ENCODE measurements around the gene NPS.

NPS gene

GRCh38 chr10:127549009-127549408 is at the start of gene NPS:
NPS (plus strand) TSS chr10:127549309; CDS start chr10:127549369, 60 bp downstream.
- no peak for DNase-seq

DNA sequence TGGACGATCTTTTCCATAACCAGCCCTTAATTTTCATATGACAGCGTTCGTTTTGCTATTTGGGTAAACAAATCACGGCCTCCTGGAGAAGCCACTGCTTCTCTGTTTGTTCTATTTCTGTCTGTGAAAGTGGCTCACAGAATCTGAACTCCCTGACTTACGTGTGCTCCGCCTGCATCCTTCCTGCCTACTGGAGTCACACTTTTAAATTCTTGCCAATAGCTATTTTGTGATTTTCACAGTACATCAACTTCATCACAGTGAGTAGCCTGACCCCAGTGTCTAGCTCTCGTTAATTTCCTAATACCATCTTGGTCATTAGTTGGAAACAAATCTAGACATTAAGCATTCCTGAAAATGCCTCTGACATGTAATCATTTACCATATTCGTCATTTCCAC is 49.0 kb upstream of the NPS start:
- DNase-seq = no peak

- no peak for DNase-seq
These were observed 43.0 kb upstream of the NPS start for GRCh38 chr10:127506094-127506493.

GRCh38 chr10:127522298-127522697 is 26.8 kb upstream of the NPS start:
- DNase-seq = no peak

- no peak for DNase-seq
These were observed 25.6 kb upstream of the NPS start for GRCh38 chr10:127523476-127523875.

GRCh38 chr10:127524229-127524628 is 24.9 kb upstream of the NPS start:
- DNase-seq = no peak

DNA sequence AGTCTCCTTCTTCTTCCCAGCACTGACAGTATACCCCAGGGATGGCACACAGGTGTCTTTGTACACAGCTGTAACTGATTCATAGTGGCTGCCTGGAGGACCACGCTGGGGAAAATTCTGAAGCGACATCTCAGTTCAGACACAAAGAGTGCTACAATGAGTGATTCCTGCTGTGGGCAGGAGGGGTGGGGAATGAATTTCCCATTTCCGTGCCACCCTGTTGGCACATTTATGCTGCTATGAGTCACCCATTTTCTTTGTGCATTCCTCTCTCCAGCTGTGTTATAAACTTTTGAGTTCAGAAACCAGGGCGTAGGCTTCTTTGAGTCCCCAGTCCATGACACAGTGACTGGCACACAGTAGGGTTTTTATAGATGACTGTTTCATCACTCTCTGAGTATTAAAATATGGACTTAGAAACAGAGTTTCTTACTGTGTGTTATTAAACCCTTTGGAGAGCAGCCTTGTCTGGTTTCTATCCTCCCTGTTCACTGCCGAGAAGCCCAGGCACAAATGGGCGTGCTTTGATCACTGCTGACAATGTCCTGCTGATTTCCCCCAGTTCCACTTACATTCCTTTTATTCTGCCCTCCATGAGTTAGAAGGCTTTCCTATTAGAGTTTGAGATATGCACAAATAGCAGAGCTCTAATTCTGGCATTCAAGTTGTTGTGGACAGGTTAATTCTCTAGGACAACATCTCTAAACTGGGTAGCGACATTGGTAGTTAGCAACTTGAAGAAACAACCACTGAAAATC is 24.0 kb upstream of the NPS start:
- DNase-seq = no peak

- DNase-seq = no peak
These were observed 23.4 kb upstream of the NPS start for GRCh38 chr10:127525686-127526085.

- DNase-seq = no peak
These were observed 22.9 kb upstream of the NPS start for GRCh38 chr10:127526161-127526560.

- DNase-seq = no peak
These were observed 21.8 kb upstream of the NPS start for GRCh38 chr10:127527320-127527719.

GRCh38 chr10:127527891-127528290 is 21.2 kb upstream of the NPS start:
- DNase-seq = no peak

DNA sequence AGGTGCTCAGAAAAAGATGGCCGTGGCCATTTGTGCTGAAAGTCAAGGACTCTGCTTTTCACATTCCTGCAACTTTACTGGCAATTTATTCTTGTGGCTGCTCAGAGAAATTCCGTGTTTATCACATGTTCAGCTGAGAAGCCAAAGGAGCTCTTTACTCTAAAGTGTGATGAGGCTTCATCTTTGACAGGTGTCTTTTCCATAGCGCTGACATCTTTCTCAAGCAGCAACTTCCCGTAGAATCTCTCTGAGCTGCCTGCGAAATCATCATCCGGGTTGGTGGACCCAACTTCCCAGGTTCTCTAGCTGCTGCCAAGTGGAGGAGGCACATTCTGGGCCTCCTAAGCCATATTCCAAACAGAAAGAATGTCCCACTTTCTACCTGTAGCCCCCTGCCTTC is 16.9 kb upstream of the NPS start:
- no peak for DNase-seq

DNA sequence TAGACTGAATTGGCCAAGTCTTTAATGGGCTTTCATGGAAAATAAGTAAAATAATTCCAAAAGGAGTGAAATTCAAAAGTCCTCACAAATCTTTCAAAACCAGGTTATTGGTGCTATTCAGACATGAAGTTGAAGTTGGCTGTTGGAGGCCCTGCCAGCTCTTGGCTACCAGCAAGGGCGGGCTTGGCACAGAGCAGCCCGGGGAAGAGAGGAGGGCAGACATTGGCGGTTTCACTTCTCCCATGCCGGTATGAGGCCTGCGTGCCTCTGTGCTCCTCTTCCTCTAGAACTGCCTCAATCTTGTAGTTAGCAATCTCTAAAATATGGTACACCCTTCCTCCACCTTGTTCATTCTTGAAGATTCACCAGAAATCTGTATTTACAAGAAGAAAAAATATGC is 16.4 kb upstream of the NPS start:
- no peak for DNase-seq

GRCh38 chr10:127534074-127534473 is 15.0 kb upstream of the NPS start:
- DNase-seq = no peak

- no peak for DNase-seq
These were observed 14.6 kb upstream of the NPS start for GRCh38 chr10:127534496-127534895.

- DNase-seq = no peak
These were observed 13.2 kb upstream of the NPS start for GRCh38 chr10:127535802-127536515.

GRCh38 chr10:127536972-127537760 is 11.9 kb upstream of the NPS start:
- no peak for DNase-seq

DNA sequence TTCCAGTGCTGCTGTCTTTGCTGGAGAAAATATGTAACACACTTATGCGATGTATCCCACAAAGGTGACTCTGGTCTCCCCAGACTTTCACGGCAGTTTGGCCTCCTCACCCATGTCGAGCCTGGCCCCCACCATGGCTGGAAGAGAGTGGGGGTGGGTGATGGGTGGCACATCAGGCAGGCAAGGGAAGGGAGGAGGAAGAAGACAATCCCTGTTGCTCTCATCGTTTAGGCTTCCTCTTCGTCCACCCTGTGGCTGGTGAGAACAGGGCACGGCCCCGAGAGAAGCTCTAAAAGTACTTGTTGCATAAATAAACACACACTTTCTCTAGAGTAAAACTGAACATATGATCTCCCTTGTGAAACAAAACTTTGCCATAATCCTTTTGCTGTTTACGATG is 11.2 kb upstream of the NPS start:
- no peak for DNase-seq

DNA sequence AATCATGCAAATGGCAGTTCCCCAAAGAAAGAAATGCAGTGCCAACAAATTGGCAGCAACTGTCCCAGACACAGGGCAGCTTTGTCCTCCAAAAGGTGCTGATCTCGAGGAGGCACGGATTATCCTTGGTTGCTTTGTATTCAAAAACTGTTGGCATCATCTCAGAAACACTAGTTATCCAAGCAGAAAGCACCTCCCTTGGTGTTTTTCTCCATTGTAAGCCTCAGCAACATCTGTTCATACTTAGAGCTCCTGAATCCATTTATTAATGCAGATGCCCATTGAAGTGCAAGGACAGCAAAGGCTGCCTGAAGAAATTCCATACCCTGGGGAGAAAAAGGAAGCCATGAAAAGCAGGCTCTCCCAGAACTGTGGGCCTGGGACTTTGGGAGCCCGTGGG is 1.1 kb upstream of the NPS start:
- no peak for DNase-seq

DNA sequence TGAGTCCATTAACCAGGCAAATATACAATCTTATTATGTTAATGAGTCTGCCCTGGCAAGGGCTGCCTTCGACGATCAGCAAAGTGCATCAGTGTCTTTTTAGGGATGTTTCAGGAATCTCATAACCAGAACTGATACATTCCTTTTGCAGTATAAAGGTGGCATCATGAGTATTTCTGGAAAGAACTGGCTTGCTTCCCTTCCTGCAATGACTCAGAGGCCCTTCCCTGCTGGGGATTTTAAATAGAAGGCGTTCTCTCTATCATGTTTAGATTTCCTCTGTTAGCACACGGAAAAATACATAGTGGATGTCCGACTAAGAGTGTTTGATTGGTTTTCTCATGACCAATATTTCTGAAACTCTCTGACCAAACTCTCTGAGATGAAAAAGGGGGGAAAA is 1.8 kb downstream of the NPS start:
- no peak for DNase-seq

DNA sequence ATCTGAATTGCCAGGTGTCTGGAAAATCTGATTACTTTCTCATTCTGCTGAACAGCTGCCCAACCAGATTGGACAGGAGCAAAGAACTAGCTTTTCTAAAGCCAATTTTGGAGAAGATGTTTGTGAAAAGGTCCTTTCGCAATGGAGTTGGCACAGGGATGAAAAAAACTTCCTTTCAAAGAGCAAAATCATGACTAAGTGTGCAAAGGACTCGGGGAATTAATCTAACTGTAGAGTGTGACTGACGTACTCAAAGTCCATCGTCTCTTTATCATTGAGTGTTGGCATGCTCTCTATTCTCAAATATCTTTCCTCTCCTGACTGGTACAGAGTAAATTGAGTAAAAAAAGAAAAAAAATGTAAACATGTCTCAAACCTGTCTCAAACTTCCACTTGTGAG is 3.3 kb downstream of the NPS start:
- no peak for DNase-seq

GRCh38 chr10:127553417-127553816 is 4.3 kb downstream of the NPS start:
- DNase-seq = no peak

DNA sequence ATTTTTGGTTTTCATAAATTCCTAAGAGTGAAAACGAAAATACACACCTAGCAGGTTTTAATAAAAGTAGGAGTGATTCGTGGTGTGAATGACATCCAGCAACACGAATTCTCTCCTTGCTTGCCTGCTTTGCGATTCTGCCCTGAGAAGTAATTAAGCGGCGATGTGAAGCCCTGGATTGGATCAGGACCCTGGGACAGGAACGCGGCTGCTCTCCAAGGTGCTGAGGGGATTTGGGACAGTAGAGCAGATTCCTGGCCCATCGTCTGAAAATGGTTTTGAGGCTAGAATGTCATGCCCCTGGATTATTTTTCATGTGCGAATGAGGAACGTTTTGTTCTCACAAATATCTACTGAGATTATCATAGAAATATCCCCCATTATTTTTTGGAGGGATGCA is 7.8 kb downstream of the NPS start:
- DNase-seq = no peak

GRCh38 chr10:127561647-127562046 is 12.5 kb downstream of the NPS start:
- no peak for DNase-seq

All from NCI-H2081 (cell line).